HL-60 (cell line): ENCODE data around the gene SYT5.

ENCODE experiments used
- POLR2AphosphoS5 ChIP-seq: IDR thresholded peaks from 2 replicates; pipeline ENCODE4 v1.6.1; 2012; ENCODE audit warnings: low read depth
- TF ChIP-seq, protein P1 (sequence below): IDR thresholded peaks from 2 replicates; pipeline ENCODE4 v1.6.1; 2012; ENCODE audit warnings: low read depth; ENCODE audit not compliant: insufficient replicate concordance
- TF ChIP-seq, protein P2 (sequence below): IDR thresholded peaks from one replicate; pipeline ENCODE4 v1.5.1; 2011; ENCODE audit warnings: low read length, control low read depth, inconsistent platforms; ENCODE audit not compliant: insufficient read depth

GRCh38 chr19:55133639-55134444 is 46.2 kb downstream of the SYT5 start:
- TF ChIP-seq, protein P1, sequence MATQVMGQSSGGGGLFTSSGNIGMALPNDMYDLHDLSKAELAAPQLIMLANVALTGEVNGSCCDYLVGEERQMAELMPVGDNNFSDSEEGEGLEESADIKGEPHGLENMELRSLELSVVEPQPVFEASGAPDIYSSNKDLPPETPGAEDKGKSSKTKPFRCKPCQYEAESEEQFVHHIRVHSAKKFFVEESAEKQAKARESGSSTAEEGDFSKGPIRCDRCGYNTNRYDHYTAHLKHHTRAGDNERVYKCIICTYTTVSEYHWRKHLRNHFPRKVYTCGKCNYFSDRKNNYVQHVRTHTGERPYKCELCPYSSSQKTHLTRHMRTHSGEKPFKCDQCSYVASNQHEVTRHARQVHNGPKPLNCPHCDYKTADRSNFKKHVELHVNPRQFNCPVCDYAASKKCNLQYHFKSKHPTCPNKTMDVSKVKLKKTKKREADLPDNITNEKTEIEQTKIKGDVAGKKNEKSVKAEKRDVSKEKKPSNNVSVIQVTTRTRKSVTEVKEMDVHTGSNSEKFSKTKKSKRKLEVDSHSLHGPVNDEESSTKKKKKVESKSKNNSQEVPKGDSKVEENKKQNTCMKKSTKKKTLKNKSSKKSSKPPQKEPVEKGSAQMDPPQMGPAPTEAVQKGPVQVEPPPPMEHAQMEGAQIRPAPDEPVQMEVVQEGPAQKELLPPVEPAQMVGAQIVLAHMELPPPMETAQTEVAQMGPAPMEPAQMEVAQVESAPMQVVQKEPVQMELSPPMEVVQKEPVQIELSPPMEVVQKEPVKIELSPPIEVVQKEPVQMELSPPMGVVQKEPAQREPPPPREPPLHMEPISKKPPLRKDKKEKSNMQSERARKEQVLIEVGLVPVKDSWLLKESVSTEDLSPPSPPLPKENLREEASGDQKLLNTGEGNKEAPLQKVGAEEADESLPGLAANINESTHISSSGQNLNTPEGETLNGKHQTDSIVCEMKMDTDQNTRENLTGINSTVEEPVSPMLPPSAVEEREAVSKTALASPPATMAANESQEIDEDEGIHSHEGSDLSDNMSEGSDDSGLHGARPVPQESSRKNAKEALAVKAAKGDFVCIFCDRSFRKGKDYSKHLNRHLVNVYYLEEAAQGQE, result no peak
- TF ChIP-seq, protein P2, sequence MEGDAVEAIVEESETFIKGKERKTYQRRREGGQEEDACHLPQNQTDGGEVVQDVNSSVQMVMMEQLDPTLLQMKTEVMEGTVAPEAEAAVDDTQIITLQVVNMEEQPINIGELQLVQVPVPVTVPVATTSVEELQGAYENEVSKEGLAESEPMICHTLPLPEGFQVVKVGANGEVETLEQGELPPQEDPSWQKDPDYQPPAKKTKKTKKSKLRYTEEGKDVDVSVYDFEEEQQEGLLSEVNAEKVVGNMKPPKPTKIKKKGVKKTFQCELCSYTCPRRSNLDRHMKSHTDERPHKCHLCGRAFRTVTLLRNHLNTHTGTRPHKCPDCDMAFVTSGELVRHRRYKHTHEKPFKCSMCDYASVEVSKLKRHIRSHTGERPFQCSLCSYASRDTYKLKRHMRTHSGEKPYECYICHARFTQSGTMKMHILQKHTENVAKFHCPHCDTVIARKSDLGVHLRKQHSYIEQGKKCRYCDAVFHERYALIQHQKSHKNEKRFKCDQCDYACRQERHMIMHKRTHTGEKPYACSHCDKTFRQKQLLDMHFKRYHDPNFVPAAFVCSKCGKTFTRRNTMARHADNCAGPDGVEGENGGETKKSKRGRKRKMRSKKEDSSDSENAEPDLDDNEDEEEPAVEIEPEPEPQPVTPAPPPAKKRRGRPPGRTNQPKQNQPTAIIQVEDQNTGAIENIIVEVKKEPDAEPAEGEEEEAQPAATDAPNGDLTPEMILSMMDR, result no peak
- TF ChIP-seq POLR2AphosphoS5, result no peak
